Panc1 (cell line): ENCODE data around the gene GFOD2.

Experiments
- POLR2AphosphoS5 ChIP-seq: IDR thresholded peaks from 2 replicates; pipeline ENCODE4 v1.6.1; 2012; ENCODE audit warnings: mild to moderate bottlenecking, low read depth, low read length, moderate library complexity
- SIN3A ChIP-seq: IDR thresholded peaks from 2 replicates; pipeline ENCODE4 v1.6.1; 2012; ENCODE audit warnings: low read depth, mild to moderate bottlenecking, low read length, moderate library complexity, borderline replicate concordance; ENCODE audit not compliant: insufficient read depth
- TCF7L2 ChIP-seq: IDR thresholded peaks from 2 replicates; pipeline ENCODE4 v1.6.1; 2011; ENCODE audit warnings: mild to moderate bottlenecking, low read depth, low read length, inconsistent platforms
- TF ChIP-seq, protein P1 (sequence below): fragments of 450-650 bp; IDR thresholded peaks from 2 replicates; pipeline ENCODE4 v1.5.1; 2017; ENCODE audit warnings: mild to moderate bottlenecking
- TF ChIP-seq, protein P2 (sequence below), 2 experiments: IDR thresholded peaks; 2 replicates each; pipeline ENCODE4 v1.6.1; 2011 to 2012; ENCODE audit warnings: low read depth in 2 of 2, control low read depth in 1 of 2, low read length in 1 of 2, mild to moderate bottlenecking in 1 of 2, moderate library complexity in 1 of 2; ENCODE audit not compliant: insufficient read depth in 1 of 2

DNA sequence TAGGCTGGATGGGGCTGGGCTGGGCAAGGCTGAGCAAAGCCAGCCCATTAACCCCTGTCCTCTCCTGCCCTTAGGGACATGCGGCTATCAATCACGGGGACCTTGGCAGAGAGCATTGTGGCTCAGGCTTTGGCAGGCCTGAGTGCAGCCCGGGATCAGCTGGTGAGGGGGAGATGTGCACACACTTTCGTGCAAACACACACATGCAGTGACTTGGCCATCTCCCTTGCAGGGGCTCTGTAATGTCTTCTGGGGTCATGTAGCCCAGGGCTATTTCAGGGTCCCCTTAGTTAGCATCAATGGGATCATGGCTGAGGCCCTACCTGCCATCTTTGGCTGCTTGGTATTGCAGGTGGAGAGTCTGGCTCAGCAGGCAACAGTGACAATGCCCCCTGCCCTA, 67.3 kb downstream of the GFOD2 start:
- TF ChIP-seq, protein P1, sequence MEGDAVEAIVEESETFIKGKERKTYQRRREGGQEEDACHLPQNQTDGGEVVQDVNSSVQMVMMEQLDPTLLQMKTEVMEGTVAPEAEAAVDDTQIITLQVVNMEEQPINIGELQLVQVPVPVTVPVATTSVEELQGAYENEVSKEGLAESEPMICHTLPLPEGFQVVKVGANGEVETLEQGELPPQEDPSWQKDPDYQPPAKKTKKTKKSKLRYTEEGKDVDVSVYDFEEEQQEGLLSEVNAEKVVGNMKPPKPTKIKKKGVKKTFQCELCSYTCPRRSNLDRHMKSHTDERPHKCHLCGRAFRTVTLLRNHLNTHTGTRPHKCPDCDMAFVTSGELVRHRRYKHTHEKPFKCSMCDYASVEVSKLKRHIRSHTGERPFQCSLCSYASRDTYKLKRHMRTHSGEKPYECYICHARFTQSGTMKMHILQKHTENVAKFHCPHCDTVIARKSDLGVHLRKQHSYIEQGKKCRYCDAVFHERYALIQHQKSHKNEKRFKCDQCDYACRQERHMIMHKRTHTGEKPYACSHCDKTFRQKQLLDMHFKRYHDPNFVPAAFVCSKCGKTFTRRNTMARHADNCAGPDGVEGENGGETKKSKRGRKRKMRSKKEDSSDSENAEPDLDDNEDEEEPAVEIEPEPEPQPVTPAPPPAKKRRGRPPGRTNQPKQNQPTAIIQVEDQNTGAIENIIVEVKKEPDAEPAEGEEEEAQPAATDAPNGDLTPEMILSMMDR = no peak
- TF ChIP-seq POLR2AphosphoS5 (no peak), SIN3A (no peak), TCF7L2 (no peak)
- TF ChIP-seq, protein P2, sequence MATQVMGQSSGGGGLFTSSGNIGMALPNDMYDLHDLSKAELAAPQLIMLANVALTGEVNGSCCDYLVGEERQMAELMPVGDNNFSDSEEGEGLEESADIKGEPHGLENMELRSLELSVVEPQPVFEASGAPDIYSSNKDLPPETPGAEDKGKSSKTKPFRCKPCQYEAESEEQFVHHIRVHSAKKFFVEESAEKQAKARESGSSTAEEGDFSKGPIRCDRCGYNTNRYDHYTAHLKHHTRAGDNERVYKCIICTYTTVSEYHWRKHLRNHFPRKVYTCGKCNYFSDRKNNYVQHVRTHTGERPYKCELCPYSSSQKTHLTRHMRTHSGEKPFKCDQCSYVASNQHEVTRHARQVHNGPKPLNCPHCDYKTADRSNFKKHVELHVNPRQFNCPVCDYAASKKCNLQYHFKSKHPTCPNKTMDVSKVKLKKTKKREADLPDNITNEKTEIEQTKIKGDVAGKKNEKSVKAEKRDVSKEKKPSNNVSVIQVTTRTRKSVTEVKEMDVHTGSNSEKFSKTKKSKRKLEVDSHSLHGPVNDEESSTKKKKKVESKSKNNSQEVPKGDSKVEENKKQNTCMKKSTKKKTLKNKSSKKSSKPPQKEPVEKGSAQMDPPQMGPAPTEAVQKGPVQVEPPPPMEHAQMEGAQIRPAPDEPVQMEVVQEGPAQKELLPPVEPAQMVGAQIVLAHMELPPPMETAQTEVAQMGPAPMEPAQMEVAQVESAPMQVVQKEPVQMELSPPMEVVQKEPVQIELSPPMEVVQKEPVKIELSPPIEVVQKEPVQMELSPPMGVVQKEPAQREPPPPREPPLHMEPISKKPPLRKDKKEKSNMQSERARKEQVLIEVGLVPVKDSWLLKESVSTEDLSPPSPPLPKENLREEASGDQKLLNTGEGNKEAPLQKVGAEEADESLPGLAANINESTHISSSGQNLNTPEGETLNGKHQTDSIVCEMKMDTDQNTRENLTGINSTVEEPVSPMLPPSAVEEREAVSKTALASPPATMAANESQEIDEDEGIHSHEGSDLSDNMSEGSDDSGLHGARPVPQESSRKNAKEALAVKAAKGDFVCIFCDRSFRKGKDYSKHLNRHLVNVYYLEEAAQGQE (IDR thresholded peaks at IDR 0.05; ENCODE audit: insufficient read depth in 1 of 2, low read depth in 2 of 2, low read length in 1 of 2) = no peak
